Measurements from ENCODE around the gene STH. TPM values are rescaled to one million over a fixed set of nuclear protein-coding genes. Genes with fewer than 3 reads are reported as not detected.

Gene STH
- total and polyA plus RNA-seq, 12 donors, result not detected

DNA sequence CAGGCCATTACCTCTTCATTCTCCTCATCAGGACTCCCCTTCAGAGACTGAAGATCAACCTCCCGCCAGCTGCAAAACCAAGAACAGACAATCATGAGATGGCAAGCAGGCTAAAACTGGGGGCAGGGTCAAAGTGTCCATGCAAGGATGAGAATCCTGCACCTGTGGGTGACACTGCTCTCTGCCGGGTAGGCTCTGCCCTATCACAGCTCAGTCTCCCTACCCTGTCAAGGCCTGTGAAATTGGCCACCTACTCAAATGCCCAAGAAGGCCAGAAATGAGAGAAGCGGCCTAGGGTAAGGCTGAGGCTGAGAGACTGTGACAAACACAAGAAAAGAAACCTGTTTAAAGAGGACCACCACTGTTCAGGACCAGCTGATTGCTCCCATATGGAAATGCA is 34.3 kb downstream of the STH start:
- H3K27ac ChIP-seq, result no peak overlapping the region
- WGBS, 4 donors, result 92 to 94% (median 93%) methylated on average over 3 of the region's 3 CpGs
- intact Hi-C loops (cut with DNase I), result no loop called here

DNA sequence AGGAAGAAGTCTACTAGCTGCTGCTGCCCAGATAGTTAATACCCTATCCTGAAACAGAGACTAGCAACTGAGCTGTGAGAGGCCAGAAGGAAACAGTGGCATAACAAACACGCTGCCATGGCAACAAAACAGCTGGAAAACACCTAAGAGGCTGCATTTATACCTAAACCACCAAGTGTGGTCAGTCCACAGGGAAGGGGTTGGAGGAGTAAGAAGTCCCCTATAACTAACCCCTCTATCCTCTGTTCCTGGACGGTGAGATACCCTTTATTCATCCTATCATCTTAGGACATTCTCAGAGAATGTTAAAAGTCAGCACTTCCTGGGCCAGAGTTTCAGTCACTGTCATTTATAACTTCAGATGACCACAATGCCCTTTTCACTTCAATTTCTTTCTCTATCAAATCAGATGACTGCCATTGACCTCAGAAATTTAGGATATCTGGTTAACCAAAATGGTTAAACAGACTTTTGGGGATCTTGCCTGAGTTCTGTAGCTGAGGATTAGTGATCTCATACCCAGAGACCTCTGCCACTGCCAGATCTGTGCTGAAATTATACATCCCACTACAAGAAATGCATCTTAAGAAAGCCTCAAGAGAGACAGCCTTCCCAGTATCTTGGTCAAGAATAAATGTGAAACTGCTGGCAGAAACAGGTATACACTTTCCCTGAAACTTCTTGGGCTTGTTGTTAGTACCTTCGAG is 36.2 kb downstream of the STH start:
- H3K27ac ChIP-seq, result peak overlapping the region in 1 of 5 donors; percentile 26
- intact Hi-C loops (cut with DNase I), result no loop called here
- no peak for DNase-seq
- H3K36me3 ChIP-seq (replicated peaks in 1 of 2), result peaks cover 0 to 94% of the 10 kb centered on the region in 2 donors
- H3K4me1 ChIP-seq (replicated peaks in 1 of 2), result peaks cover 8 to 13% of the 10 kb centered on the region in 2 donors
- WGBS, 4 donors, result 84 to 95% (median 86%) methylated on average over 3 of the region's 3 CpGs
- H3K27me3 ChIP-seq, result no peaks in the 10 kb centered on the region
- TF ChIP-seq, protein P1, sequence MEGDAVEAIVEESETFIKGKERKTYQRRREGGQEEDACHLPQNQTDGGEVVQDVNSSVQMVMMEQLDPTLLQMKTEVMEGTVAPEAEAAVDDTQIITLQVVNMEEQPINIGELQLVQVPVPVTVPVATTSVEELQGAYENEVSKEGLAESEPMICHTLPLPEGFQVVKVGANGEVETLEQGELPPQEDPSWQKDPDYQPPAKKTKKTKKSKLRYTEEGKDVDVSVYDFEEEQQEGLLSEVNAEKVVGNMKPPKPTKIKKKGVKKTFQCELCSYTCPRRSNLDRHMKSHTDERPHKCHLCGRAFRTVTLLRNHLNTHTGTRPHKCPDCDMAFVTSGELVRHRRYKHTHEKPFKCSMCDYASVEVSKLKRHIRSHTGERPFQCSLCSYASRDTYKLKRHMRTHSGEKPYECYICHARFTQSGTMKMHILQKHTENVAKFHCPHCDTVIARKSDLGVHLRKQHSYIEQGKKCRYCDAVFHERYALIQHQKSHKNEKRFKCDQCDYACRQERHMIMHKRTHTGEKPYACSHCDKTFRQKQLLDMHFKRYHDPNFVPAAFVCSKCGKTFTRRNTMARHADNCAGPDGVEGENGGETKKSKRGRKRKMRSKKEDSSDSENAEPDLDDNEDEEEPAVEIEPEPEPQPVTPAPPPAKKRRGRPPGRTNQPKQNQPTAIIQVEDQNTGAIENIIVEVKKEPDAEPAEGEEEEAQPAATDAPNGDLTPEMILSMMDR (IDR thresholded peaks at IDR 0.05), result no peak
- TF ChIP-seq POLR2A (IDR thresholded peaks at IDR 0.05), result no peak
- no peaks in the 10 kb centered on the region for H3K9me3 ChIP-seq (replicated peaks in 1 of 3)
- H3K4me3 ChIP-seq, result no peak overlapping the region

More for the DNA sequence above, 34.3 kb downstream of the STH start:
- Histone ChIP-seq H3K4me3 (no peak overlapping the region), H3K27me3 (no peaks in the 10 kb centered on the region), H3K36me3 (replicated peaks in 1 of 2) (peaks cover 0 to 83% of the 10 kb centered on the region in 2 donors), H3K9me3 (replicated peaks in 1 of 3) (no peaks in the 10 kb centered on the region), H3K4me1 (replicated peaks in 1 of 2) (peaks cover 8 to 9% of the 10 kb centered on the region in 2 donors)
- TF ChIP-seq, protein P1 (IDR thresholded peaks at IDR 0.05), result no peak
- no peak for TF ChIP-seq POLR2A (IDR thresholded peaks at IDR 0.05)
- DNase-seq, result no peak

DNA sequence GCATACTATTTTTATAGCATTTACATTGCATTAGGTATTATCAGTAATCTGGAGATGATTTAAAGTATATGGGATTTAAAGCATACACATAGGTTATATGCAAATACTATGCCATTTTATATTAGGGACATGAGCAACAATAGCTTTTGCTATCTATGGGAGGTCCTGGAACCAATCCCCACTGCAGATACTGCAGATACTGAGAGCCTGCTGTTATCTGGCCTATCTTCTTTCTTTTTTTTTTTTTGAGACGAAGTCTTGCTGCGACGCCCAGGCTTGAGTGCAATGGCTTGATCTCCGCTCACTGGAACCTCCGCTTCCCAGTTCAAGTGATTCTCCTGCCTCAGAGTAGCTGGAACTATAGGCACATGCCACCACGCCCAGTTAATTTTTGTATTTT is 37.4 kb downstream of the STH start:
- Histone ChIP-seq H3K27ac (no peak overlapping the region), H3K4me3 (no peak overlapping the region), H3K27me3 (no peaks in the 10 kb centered on the region), H3K36me3 (replicated peaks in 1 of 2) (peaks cover 0 to 82% of the 10 kb centered on the region in 2 donors), H3K4me1 (replicated peaks in 1 of 2) (peaks cover 9 to 14% of the 10 kb centered on the region in 2 donors), H3K9me3 (replicated peaks in 1 of 3) (no peaks in the 10 kb centered on the region)
- WGBS, 4 donors, result 93 to 95% (median 95%) methylated on average over 6 of the region's 6 CpGs
- no peak for TF ChIP-seq POLR2A (IDR thresholded peaks at IDR 0.05)
- TF ChIP-seq, protein P1 (IDR thresholded peaks at IDR 0.05), result no peak
- intact Hi-C loops (cut with DNase I), result no loop called here
- no peak for DNase-seq

DNA sequence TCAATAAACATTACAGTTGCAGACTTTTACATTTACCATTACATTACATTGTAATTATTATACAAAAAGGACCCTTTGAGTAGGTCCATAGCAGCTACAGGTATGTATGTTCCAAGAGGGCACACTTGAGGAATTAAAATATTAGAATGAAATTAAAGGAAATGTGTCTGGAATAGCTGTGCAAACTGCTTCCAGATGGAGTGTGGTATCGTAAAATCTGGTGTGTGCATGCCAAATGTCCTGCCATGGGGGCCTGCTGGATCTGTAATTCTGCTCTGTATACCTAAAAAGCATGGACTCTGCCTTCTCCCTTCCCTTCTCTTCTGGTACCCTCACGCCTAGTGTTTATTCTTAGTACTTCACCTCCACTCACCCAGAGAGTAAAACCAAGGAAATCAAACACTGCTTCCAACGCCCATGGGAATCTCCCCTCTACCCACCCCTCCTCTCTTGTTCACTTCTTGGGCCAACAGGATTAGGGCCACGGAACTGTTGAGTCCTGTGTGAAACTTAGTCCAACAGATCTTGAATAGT is 38.7 kb downstream of the STH start:
- Histone ChIP-seq H3K27ac (no peak overlapping the region), H3K36me3 (replicated peaks in 1 of 2) (peaks cover 0 to 70% of the 10 kb centered on the region in 2 donors), H3K9me3 (replicated peaks in 1 of 3) (no peaks in the 10 kb centered on the region), H3K4me3 (no peak overlapping the region), H3K27me3 (no peaks in the 10 kb centered on the region), H3K4me1 (replicated peaks in 1 of 2) (peaks cover 9 to 14% of the 10 kb centered on the region in 2 donors)
- TF ChIP-seq, protein P1 (IDR thresholded peaks at IDR 0.05), result no peak
- no peak for TF ChIP-seq POLR2A (IDR thresholded peaks at IDR 0.05)
- intact Hi-C loops (cut with DNase I), result no loop called here
- no peak for DNase-seq
- 82 to 87% (median 86%) methylated on average over 4 of the region's 4 CpGs for WGBS, 4 donors

Data from adrenal gland (tissue), 12 donors.